Endothelial cell of umbilical vein (primary cell): ENCODE results near the gene COQ7. TPM values are rescaled to one million over a fixed set of nuclear protein-coding genes. Genes with fewer than 3 reads are reported as not detected.

ENCODE experiments used
- BruUV-seq: library from RNA; stranded (reverse); fragments of 400-500 nt; replicated peaks from 2 replicates; lab custom pipeline; 2021; lab: Mats Ljungman, UMichigan
- CTCF ChIA-PET: fragments of 300-600, 350-600 bp; sonication (Branson Sonifier 250); formaldehyde crosslinking; loops from one replicate; lab custom pipeline; 2021; ENCODE audit warnings: antibody characterized with exemption, inconsistent platforms; lab: Charles Lee
- POLR2A ChIA-PET: fragments of 300-600, 350-600 bp; sonication (Branson Sonifier 250); formaldehyde crosslinking; loops from one replicate; lab custom pipeline; 2021; ENCODE audit warnings: antibody characterized with exemption, inconsistent platforms; lab: Charles Lee
- DNase-seq: peaks from one replicate; pipeline ENCODE4 v3.0.0-alpha.2; 2011; ENCODE audit warnings: low read depth, low spot score
- FAIRE-seq: peaks from 2 replicates; lab custom pipeline; 2011; peaks lifted over from hg19 to GRCh38; lab: Jason Lieb, UNC
- H2AFZ ChIP-seq: 2 replicates; pipeline ENCODE4 v1.6.0; 2012; ENCODE audit warnings: low read depth, low read length, control low read depth, inconsistent platforms
- H3K27ac ChIP-seq: 2 replicates; pipeline ENCODE4 v1.5.1; 2011; ENCODE audit warnings: low read depth, mild to moderate bottlenecking, control low read depth, low read length, moderate library complexity; ENCODE audit not compliant: insufficient read depth
- H3K27me3 ChIP-seq, 2 experiments: 2 replicates each; pipeline versions ENCODE4 v1.6.0 to v1.6.1; 2011; ENCODE audit warnings: low read length in 2 of 2, mixed read lengths in 1 of 2; ENCODE audit not compliant: control insufficient read depth in 2 of 2, insufficient read depth in 2 of 2
- H3K36me3 ChIP-seq, 2 experiments: 2 replicates in 1 of 2; 3 replicates in 1 of 2; pipeline ENCODE4 v1.5.1; 2011; ENCODE audit warnings: low read length in 2 of 2, mild to moderate bottlenecking in 1 of 2, moderate library complexity in 1 of 2; ENCODE audit not compliant: control insufficient read depth in 2 of 2, insufficient read depth in 2 of 2; ENCODE audit errors: extremely low read depth in 1 of 2
- H3K4me1 ChIP-seq: 3 replicates; pipeline ENCODE4 v1.5.1; 2011; ENCODE audit warnings: mild to moderate bottlenecking, low read length; ENCODE audit not compliant: control insufficient read depth, insufficient read depth; ENCODE audit errors: extremely low read depth
- H3K4me2 ChIP-seq: 2 replicates; pipeline ENCODE4 v1.6.1; 2011; ENCODE audit warnings: low read length, control low read depth, mixed read lengths; ENCODE audit not compliant: insufficient read depth
- H3K4me3 ChIP-seq, 3 experiments: fragments of 200-600 bp in 1 of 3; sonication (generic), shearing (Covaris generic) in 1 of 3; replicated peaks in 1 of 3; 2 replicates each; pipeline ENCODE4 v1.5.1; 2011 to 2016; ENCODE audit warnings: control low read depth in 3 of 3, low read length in 3 of 3, mild to moderate bottlenecking in 2 of 3, inconsistent platforms in 1 of 3, low read depth in 1 of 3, moderate library complexity in 1 of 3; ENCODE audit not compliant: insufficient read depth in 1 of 3
- H3K79me2 ChIP-seq: 2 replicates; pipeline ENCODE4 v1.6.0; 2012; ENCODE audit warnings: low read length, inconsistent platforms; ENCODE audit not compliant: control insufficient read depth, insufficient read depth
- H3K9ac ChIP-seq: replicated peaks from 2 replicates; pipeline ENCODE3; 2011; ENCODE audit warnings: low read length, control low read depth; ENCODE audit not compliant: insufficient read depth; ENCODE audit errors: extremely low read depth
- H3K9me1 ChIP-seq: replicated peaks from 3 replicates; pipeline ENCODE4 v1.6.0; 2011; ENCODE audit warnings: mild to moderate bottlenecking, low read length; ENCODE audit not compliant: control insufficient read depth, insufficient read depth; ENCODE audit errors: extremely low read depth
- H3K9me3 ChIP-seq: replicated peaks from 2 replicates; pipeline ENCODE4 v1.5.1; 2012; ENCODE audit warnings: low read length, inconsistent platforms; ENCODE audit not compliant: control insufficient read depth, insufficient read depth
- H4K20me1 ChIP-seq: replicated peaks from 2 replicates; pipeline ENCODE3; 2011; ENCODE audit warnings: mild to moderate bottlenecking, low read length; ENCODE audit not compliant: control insufficient read depth, insufficient read depth; ENCODE audit errors: extremely low read depth
- EZH2 ChIP-seq: IDR thresholded peaks from 2 replicates; pipeline ENCODE4 v1.6.1; 2012; ENCODE audit warnings: borderline replicate concordance, low read depth, mild to moderate bottlenecking, moderate library complexity, low read length, inconsistent platforms; ENCODE audit not compliant: severe bottlenecking
- FOS ChIP-seq: IDR thresholded peaks from 2 replicates; pipeline ENCODE4 v1.6.1; 2011; ENCODE audit warnings: mild to moderate bottlenecking, low read length, moderate library complexity, borderline replicate concordance; ENCODE audit not compliant: insufficient read depth
- GATA2 ChIP-seq: IDR thresholded peaks from 2 replicates; pipeline ENCODE4 v1.7.0; 2011; ENCODE audit warnings: low read depth, mild to moderate bottlenecking, moderate library complexity, mixed read lengths, low read length; ENCODE audit not compliant: insufficient read length, insufficient read depth
- JUN ChIP-seq: IDR thresholded peaks from 2 replicates; pipeline ENCODE4 v1.6.1; 2011; ENCODE audit warnings: borderline replicate concordance, low read depth; ENCODE audit not compliant: insufficient read length, insufficient read depth
- MYC ChIP-seq: IDR thresholded peaks from one replicate; pipeline ENCODE4 v1.6.1; 2011; ENCODE audit warnings: mild to moderate bottlenecking, low read depth, low read length
- POLR2A ChIP-seq: IDR thresholded peaks from 2 replicates; pipeline ENCODE4 v1.6.1; 2012; ENCODE audit warnings: low read depth, mild to moderate bottlenecking, control low read depth, low read length
- POLR2AphosphoS5 ChIP-seq: IDR thresholded peaks from 2 replicates; pipeline ENCODE4 v1.6.1; 2012; ENCODE audit warnings: low read depth, mild to moderate bottlenecking, control low read depth, low read length, moderate library complexity; ENCODE audit not compliant: insufficient read depth
- dilution Hi-C: fragments of 300-500 bp; cut with MboI; formaldehyde crosslinking; loops from one replicate; pipeline ENCODE4 v1.15.0; 2019; ENCODE audit warnings: low sequenced_read_pairs; ENCODE audit not compliant: extremely low pct_ligation_motif_present
- intact Hi-C: fragments of 100-400 bp; cut with micrococcal nuclease; formaldehyde crosslinking; loops from one replicate; pipeline ENCODE4 v1.10.0; 2022
- polyA plus RNA-seq, 4 experiments: library from polyadenylated mRNA; depleted of rRNA in 3 of 4; stranded (reverse) in 3 of 4; unstranded in 1 of 4; fragments of >200 nt; gene quantifications; 2 replicates each; pipeline versions ENCODE4 v1.2.1 to v1.2.3, GENCODE V29; 2011 to 2012; ENCODE audit warnings: missing spikeins in 1 of 4
- total RNA-seq: library from RNA; stranded (reverse); gene quantifications from 2 replicates; pipeline ENCODE4 v1.2.3, GENCODE V29; 2021
- TF ChIP-seq, protein P1 (sequence below), 2 donors: IDR thresholded peaks; 1 replicate in 1 of 2; 2 replicates in 1 of 2; pipeline ENCODE4 v1.5.1; 2011; ENCODE audit warnings: low read length in 2 of 2, mild to moderate bottlenecking in 2 of 2, moderate library complexity in 2 of 2, control low read depth in 1 of 2, inconsistent platforms in 1 of 2, low read depth in 1 of 2; ENCODE audit not compliant: insufficient read depth in 1 of 2; ENCODE audit errors: extremely low read depth in 1 of 2
- TF ChIP-seq, protein P2 (sequence below): IDR thresholded peaks from 2 replicates; pipeline ENCODE4 v1.6.1; 2011; ENCODE audit not compliant: insufficient read depth, insufficient read length

COQ7 gene
- total and polyA plus RNA-seq, 2 donors (not counting 3 experiments of a cell fraction or from before 2014, with no cell fraction given): 12.9 to 24.2 TPM

DNA sequence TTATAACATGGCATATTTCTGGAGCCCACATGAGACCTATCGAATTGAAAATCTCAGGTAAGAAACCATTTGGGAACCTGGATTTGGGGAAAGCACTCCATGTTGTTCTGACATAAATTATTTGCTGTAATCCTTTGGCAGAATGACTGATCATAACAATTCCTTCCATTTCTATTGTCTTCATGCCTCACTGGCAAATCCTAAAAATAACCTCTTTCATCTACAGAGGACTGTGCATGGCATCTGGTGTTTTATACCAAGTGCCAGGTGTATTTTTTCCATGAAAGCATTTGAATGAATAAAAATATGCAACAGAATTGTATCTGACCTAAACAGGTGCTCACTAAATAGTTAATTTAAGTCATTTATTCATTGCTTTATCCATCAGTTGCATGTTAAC, 33.7 kb upstream of the COQ7 start:
- CTCF ChIA-PET: no interaction called here

More for the DNA sequence above, 33.7 kb upstream of the COQ7 start:
- Histone ChIP-seq H3K4me3 (no peak overlapping the region), H3K27me3 (no peaks in the 10 kb centered on the region), H3K79me2 (no peaks in the 10 kb centered on the region), H2AFZ (no peak overlapping the region), H4K20me1 (no peaks in the 10 kb centered on the region), H3K36me3 (peaks cover 0 to 3% of the 10 kb centered on the region in 2 experiments), H3K4me2 (no peak overlapping the region), H3K27ac (no peak overlapping the region), H3K9me3 (no peaks in the 10 kb centered on the region), H3K9me1 (no peaks in the 10 kb centered on the region), H3K9ac (no peak overlapping the region), H3K4me1 (peaks cover 3% of the 10 kb centered on the region)
- POLR2A ChIA-PET: no interaction called here
- intact Hi-C loops (no loop called here), dilution Hi-C loops (no loop called here)
- no peak for FAIRE-seq
- DNase-seq: no peak
- no TSS peak for BruUV-seq
- TF ChIP-seq MYC (no peak), POLR2A (no peak), EZH2 (no peak), POLR2AphosphoS5 (no peak), JUN (no peak), FOS (no peak), GATA2 (no peak)
- TF ChIP-seq, protein P1, sequence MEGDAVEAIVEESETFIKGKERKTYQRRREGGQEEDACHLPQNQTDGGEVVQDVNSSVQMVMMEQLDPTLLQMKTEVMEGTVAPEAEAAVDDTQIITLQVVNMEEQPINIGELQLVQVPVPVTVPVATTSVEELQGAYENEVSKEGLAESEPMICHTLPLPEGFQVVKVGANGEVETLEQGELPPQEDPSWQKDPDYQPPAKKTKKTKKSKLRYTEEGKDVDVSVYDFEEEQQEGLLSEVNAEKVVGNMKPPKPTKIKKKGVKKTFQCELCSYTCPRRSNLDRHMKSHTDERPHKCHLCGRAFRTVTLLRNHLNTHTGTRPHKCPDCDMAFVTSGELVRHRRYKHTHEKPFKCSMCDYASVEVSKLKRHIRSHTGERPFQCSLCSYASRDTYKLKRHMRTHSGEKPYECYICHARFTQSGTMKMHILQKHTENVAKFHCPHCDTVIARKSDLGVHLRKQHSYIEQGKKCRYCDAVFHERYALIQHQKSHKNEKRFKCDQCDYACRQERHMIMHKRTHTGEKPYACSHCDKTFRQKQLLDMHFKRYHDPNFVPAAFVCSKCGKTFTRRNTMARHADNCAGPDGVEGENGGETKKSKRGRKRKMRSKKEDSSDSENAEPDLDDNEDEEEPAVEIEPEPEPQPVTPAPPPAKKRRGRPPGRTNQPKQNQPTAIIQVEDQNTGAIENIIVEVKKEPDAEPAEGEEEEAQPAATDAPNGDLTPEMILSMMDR (IDR thresholded peaks at IDR 0.05; ENCODE audit: extremely low read depth in 1 of 2, insufficient read depth in 1 of 2, low read depth in 1 of 2, low read length in 2 of 2): no peak
- TF ChIP-seq, protein P2, sequence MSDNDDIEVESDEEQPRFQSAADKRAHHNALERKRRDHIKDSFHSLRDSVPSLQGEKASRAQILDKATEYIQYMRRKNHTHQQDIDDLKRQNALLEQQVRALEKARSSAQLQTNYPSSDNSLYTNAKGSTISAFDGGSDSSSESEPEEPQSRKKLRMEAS: no peak
